ENCODE results near the gene PPP2R3B.

PPP2R3B gene, protein sequence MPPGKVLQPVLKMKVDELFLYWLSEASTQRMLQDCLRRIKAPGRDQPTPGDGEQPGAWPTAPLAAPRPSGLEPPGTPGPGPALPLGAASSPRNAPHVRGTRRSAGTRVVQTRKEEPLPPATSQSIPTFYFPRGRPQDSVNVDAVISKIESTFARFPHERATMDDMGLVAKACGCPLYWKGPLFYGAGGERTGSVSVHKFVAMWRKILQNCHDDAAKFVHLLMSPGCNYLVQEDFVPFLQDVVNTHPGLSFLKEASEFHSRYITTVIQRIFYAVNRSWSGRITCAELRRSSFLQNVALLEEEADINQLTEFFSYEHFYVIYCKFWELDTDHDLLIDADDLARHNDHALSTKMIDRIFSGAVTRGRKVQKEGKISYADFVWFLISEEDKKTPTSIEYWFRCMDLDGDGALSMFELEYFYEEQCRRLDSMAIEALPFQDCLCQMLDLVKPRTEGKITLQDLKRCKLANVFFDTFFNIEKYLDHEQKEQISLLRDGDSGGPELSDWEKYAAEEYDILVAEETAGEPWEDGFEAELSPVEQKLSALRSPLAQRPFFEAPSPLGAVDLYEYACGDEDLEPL

GRCh38 chrX:386768-387575, at the start of gene PPP2R3B:
Gene PPP2R3B (minus strand): TSS chrX:386907. CDS start chrX:386691, 216 bp downstream.
- peak within 1 kb of the TSS; percentile 82 for H3K4me2 ChIP-seq (ENCODE audit: low read length)
- peak within 1 kb of the TSS; percentile 86 for H3K27ac ChIP-seq (ENCODE audit: low read depth, low read length)
- H3K4me3 ChIP-seq (ENCODE audit: low read length): peak within 1 kb of the TSS; percentile 97
- H3K79me2 ChIP-seq (ENCODE audit: control insufficient read depth, low read length): peaks cover 56% of the 10 kb centered on the region
- no peaks in the 10 kb centered on the region for H4K20me1 ChIP-seq (ENCODE audit: control insufficient read depth, insufficient read depth, low read depth, low read length)
- peaks cover 2% of the 10 kb centered on the region; the same call in 1 of the 2 replicates for H3F3A ChIP-seq (ENCODE audit: control insufficient read depth, insufficient read depth)
- peaks cover 31% of the 10 kb centered on the region for H3K4me1 ChIP-seq (ENCODE audit: control insufficient read depth, low read length)
- no peaks in the 10 kb centered on the region for H3K27me3 ChIP-seq (ENCODE audit: control insufficient read depth, low read length)
- H3K36me3 ChIP-seq (ENCODE audit: control insufficient read depth, low read length): peaks cover 20% of the 10 kb centered on the region
- no peaks in the 10 kb centered on the region for H3K9me3 ChIP-seq (ENCODE audit: control insufficient read depth, insufficient read depth, low read length)
- no peak for TF ChIP-seq EZH2phosphoT487 (IDR thresholded peaks at IDR 0.05; ENCODE audit: borderline replicate concordance, low read length)
- TF ChIP-seq, protein P1, sequence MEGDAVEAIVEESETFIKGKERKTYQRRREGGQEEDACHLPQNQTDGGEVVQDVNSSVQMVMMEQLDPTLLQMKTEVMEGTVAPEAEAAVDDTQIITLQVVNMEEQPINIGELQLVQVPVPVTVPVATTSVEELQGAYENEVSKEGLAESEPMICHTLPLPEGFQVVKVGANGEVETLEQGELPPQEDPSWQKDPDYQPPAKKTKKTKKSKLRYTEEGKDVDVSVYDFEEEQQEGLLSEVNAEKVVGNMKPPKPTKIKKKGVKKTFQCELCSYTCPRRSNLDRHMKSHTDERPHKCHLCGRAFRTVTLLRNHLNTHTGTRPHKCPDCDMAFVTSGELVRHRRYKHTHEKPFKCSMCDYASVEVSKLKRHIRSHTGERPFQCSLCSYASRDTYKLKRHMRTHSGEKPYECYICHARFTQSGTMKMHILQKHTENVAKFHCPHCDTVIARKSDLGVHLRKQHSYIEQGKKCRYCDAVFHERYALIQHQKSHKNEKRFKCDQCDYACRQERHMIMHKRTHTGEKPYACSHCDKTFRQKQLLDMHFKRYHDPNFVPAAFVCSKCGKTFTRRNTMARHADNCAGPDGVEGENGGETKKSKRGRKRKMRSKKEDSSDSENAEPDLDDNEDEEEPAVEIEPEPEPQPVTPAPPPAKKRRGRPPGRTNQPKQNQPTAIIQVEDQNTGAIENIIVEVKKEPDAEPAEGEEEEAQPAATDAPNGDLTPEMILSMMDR (IDR thresholded peaks at IDR 0.05; ENCODE audit: low read depth, low read length, poor library complexity, severe bottlenecking): no peak
- H3K9me2 ChIP-seq (replicated peaks; ENCODE audit: control insufficient read depth, low read length): no peaks in the 10 kb centered on the region

- H3K4me3 ChIP-seq (ENCODE audit: low read length): no peak overlapping the region
- H3K27ac ChIP-seq (ENCODE audit: low read depth, low read length): no peak overlapping the region
- H3K9me2 ChIP-seq (replicated peaks; ENCODE audit: control insufficient read depth, low read length): no peaks in the 10 kb centered on the region
- H3K79me2 ChIP-seq (ENCODE audit: control insufficient read depth, low read length): no peaks in the 10 kb centered on the region
- no peaks in the 10 kb centered on the region for H3K4me1 ChIP-seq (ENCODE audit: control insufficient read depth, low read length)
- no peaks in the 10 kb centered on the region for H4K20me1 ChIP-seq (ENCODE audit: control insufficient read depth, insufficient read depth, low read depth, low read length)
- H3K36me3 ChIP-seq (ENCODE audit: control insufficient read depth, low read length): no peaks in the 10 kb centered on the region
- no peaks in the 10 kb centered on the region for H3K27me3 ChIP-seq (ENCODE audit: control insufficient read depth, low read length)
- H3K4me2 ChIP-seq (ENCODE audit: low read length): no peak overlapping the region
- H3F3A ChIP-seq (ENCODE audit: control insufficient read depth, insufficient read depth): peaks cover 5% of the 10 kb centered on the region; the same call in 1 of the 2 replicates
- TF ChIP-seq EZH2phosphoT487 (IDR thresholded peaks at IDR 0.05; ENCODE audit: borderline replicate concordance, low read length): no peak
- TF ChIP-seq, protein P1 (IDR thresholded peaks at IDR 0.05; ENCODE audit: low read depth, low read length, poor library complexity, severe bottlenecking): no peak
- H3K9me3 ChIP-seq (ENCODE audit: control insufficient read depth, insufficient read depth, low read length): peaks cover 6% of the 10 kb centered on the region; the same call in 1 of the 2 replicates
Measured at GRCh38 chrX:435536-436122, 48.9 kb upstream of the PPP2R3B start.

- TF ChIP-seq, protein P1 (IDR thresholded peaks at IDR 0.05; ENCODE audit: low read depth, low read length, poor library complexity, severe bottlenecking): no peak
- H4K20me1 ChIP-seq (ENCODE audit: control insufficient read depth, insufficient read depth, low read depth, low read length): no peaks in the 10 kb centered on the region
- peaks cover 6% of the 10 kb centered on the region; the same call in 1 of the 2 replicates for H3K9me3 ChIP-seq (ENCODE audit: control insufficient read depth, insufficient read depth, low read length)
- no peak overlapping the region for H3K4me2 ChIP-seq (ENCODE audit: low read length)
- no peak overlapping the region for H3K27ac ChIP-seq (ENCODE audit: low read depth, low read length)
- H3K79me2 ChIP-seq (ENCODE audit: control insufficient read depth, low read length): no peaks in the 10 kb centered on the region
- H3F3A ChIP-seq (ENCODE audit: control insufficient read depth, insufficient read depth): peaks cover 5% of the 10 kb centered on the region; the same call in 1 of the 2 replicates
- no peak overlapping the region for H3K4me3 ChIP-seq (ENCODE audit: low read length)
- no peaks in the 10 kb centered on the region for H3K9me2 ChIP-seq (replicated peaks; ENCODE audit: control insufficient read depth, low read length)
- no peaks in the 10 kb centered on the region for H3K4me1 ChIP-seq (ENCODE audit: control insufficient read depth, low read length)
- H3K36me3 ChIP-seq (ENCODE audit: control insufficient read depth, low read length): no peaks in the 10 kb centered on the region
- H3K27me3 ChIP-seq (ENCODE audit: control insufficient read depth, low read length): no peaks in the 10 kb centered on the region
Measured at GRCh38 chrX:434946-435345, 48.2 kb upstream of the PPP2R3B start.

All from DOHH2 (cell line).